PFSK-1 (cell line): ENCODE data around the gene GATA2.

Experiments used
- FOXP2 ChIP-seq: optimal IDR thresholded peaks from 2 replicates; pipeline ENCODE3; 2011; ENCODE audit warnings: borderline replicate concordance, control low read depth, inconsistent platforms; ENCODE audit not compliant: insufficient read depth; ENCODE audit errors: extremely low read length, extremely low read depth
- POLR2AphosphoS5 ChIP-seq: IDR thresholded peaks from 2 replicates; pipeline ENCODE4 v1.6.1; 2012; ENCODE audit warnings: low read depth, mild to moderate bottlenecking, control low read depth, low read length, moderate library complexity
- SIN3A ChIP-seq: IDR thresholded peaks from 2 replicates; pipeline ENCODE4 v1.6.1; 2012; ENCODE audit warnings: mild to moderate bottlenecking, low read length, moderate library complexity, borderline replicate concordance; ENCODE audit not compliant: insufficient read depth
- TAF1 ChIP-seq: IDR thresholded peaks from 2 replicates; pipeline ENCODE4 v1.6.1; 2012; ENCODE audit warnings: low read length, control low read depth, borderline replicate concordance; ENCODE audit not compliant: insufficient read depth
- TF ChIP-seq, protein P1 (sequence below), 2 experiments: IDR thresholded peaks; 2 replicates each; pipeline versions ENCODE4 v1.6.1 to v1.8.0; 2011 to 2012; ENCODE audit warnings: low read depth in 2 of 2, low read length in 2 of 2, control low read depth in 1 of 2, inconsistent platforms in 1 of 2, mild to moderate bottlenecking in 1 of 2, moderate library complexity in 1 of 2; ENCODE audit not compliant: insufficient read depth in 1 of 2

DNA sequence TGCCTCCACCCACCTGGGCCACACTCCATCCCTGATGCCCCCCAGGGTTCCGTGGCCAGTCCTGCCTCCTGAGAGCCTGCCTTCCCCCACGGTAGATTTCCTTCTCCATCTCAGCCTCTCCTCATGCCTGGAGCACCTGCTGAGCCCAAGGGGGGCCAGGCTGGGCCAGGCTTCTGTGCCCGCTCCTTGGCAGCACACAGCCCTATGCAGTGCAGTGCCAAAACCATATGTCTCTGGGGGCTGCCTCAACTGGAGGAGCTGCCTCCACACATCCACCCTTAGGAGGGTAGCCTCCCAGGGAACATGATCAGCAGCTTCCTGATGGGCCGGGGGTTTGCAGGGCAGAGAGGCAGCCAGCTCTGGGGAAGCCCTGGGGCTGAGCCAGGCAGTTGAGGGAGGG lies 24.6 kb upstream of the GATA2 start:
- TF ChIP-seq POLR2AphosphoS5 (no peak), SIN3A (no peak), TAF1 (no peak), FOXP2 (no peak)
- TF ChIP-seq, protein P1, sequence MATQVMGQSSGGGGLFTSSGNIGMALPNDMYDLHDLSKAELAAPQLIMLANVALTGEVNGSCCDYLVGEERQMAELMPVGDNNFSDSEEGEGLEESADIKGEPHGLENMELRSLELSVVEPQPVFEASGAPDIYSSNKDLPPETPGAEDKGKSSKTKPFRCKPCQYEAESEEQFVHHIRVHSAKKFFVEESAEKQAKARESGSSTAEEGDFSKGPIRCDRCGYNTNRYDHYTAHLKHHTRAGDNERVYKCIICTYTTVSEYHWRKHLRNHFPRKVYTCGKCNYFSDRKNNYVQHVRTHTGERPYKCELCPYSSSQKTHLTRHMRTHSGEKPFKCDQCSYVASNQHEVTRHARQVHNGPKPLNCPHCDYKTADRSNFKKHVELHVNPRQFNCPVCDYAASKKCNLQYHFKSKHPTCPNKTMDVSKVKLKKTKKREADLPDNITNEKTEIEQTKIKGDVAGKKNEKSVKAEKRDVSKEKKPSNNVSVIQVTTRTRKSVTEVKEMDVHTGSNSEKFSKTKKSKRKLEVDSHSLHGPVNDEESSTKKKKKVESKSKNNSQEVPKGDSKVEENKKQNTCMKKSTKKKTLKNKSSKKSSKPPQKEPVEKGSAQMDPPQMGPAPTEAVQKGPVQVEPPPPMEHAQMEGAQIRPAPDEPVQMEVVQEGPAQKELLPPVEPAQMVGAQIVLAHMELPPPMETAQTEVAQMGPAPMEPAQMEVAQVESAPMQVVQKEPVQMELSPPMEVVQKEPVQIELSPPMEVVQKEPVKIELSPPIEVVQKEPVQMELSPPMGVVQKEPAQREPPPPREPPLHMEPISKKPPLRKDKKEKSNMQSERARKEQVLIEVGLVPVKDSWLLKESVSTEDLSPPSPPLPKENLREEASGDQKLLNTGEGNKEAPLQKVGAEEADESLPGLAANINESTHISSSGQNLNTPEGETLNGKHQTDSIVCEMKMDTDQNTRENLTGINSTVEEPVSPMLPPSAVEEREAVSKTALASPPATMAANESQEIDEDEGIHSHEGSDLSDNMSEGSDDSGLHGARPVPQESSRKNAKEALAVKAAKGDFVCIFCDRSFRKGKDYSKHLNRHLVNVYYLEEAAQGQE (IDR thresholded peaks at IDR 0.05; ENCODE audit: insufficient read depth in 1 of 2, low read depth in 2 of 2, low read length in 2 of 2): no peak
